ENCODE data around the gene IRX6. TPM values are rescaled to one million over a fixed set of nuclear protein-coding genes. Genes with fewer than 3 reads are reported as not detected.

The IRX6 gene
- polyA plus RNA-seq, 1 donor (not counting 4 experiments of a cell fraction or from before 2014, with no cell fraction given): not detected

DNA sequence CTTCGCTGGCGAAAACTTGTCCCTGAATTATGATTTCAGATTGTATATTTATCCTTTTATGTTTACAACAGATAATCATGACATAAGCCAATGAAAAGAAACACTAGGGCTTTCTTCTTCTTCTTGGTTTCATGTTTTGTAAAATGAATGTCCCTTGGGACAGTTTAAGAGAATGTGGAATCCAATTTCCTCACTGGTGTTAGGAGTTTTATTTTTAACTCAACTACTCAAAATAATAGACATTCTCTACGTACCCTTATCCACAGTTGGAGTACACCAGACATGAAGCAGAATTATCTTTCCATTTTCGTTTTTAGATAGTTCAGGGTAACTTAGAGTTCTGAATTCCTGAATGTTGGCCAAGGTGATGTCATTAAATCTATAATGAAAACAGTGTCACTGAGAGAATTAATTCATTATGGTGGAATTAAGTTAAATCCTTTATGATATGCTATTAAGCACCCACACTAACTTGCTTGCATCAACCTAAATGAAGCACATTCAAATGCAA, 43.4 kb downstream of the IRX6 start:
- Histone ChIP-seq H3K27ac (ENCODE audit: control insufficient read depth, insufficient read depth, low read length) (no peak overlapping the region), H3K36me3 (ENCODE audit: control insufficient read depth in 2 of 2, extremely low read depth in 1 of 2, insufficient read depth in 2 of 2, low read length in 2 of 2) (no peaks in the 10 kb centered on the region), H3K4me1 (ENCODE audit: control insufficient read depth, extremely low read depth, insufficient read depth, low read length) (peaks cover 10% of the 10 kb centered on the region), H4K20me1 (ENCODE audit: control insufficient read depth, extremely low read depth, insufficient read depth, low read length) (no peaks in the 10 kb centered on the region), H3K4me2 (ENCODE audit: control insufficient read depth, extremely low read depth, insufficient read depth, low read depth, low read length) (peak overlapping the region; percentile 43), H3K27me3 (ENCODE audit: control insufficient read depth, extremely low read depth, insufficient read depth, low read length) (peaks cover 4% of the 10 kb centered on the region), H3K9me1 (ENCODE audit: control insufficient read depth, extremely low read depth, insufficient read depth, low read length) (no peaks in the 10 kb centered on the region), H3K4me3 (ENCODE audit: control insufficient read depth in 2 of 3, extremely low read depth in 1 of 3, insufficient read depth in 2 of 3, low read depth in 1 of 3, low read length in 3 of 3) (no peak overlapping the region), H3K9me3 (ENCODE audit: control insufficient read depth, low read depth, low read length) (no peaks in the 10 kb centered on the region), H3K9ac (ENCODE audit: control insufficient read depth, extremely low read depth, insufficient read depth, low read length) (no peak overlapping the region), H3K79me2 (ENCODE audit: control insufficient read depth, insufficient read depth, low read length) (no peaks in the 10 kb centered on the region), H2AFZ (ENCODE audit: control insufficient read depth, low read length) (no peak overlapping the region)
- DNase-seq (ENCODE audit: low read depth, low spot score): no peak
- dilution Hi-C loops (cut with MboI; ENCODE audit: extremely low pct_ligation_motif_present, low sequenced_read_pairs): no loop called here
- peak; percentile 23 for FAIRE-seq
- TF ChIP-seq, protein P1, sequence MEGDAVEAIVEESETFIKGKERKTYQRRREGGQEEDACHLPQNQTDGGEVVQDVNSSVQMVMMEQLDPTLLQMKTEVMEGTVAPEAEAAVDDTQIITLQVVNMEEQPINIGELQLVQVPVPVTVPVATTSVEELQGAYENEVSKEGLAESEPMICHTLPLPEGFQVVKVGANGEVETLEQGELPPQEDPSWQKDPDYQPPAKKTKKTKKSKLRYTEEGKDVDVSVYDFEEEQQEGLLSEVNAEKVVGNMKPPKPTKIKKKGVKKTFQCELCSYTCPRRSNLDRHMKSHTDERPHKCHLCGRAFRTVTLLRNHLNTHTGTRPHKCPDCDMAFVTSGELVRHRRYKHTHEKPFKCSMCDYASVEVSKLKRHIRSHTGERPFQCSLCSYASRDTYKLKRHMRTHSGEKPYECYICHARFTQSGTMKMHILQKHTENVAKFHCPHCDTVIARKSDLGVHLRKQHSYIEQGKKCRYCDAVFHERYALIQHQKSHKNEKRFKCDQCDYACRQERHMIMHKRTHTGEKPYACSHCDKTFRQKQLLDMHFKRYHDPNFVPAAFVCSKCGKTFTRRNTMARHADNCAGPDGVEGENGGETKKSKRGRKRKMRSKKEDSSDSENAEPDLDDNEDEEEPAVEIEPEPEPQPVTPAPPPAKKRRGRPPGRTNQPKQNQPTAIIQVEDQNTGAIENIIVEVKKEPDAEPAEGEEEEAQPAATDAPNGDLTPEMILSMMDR (optimal IDR thresholded peaks at IDR 0.05 in 1 of 3, IDR thresholded peaks at IDR 0.05 in 1 of 3, conservative IDR thresholded peaks at IDR 0.05 in 1 of 3; ENCODE audit: extremely low read depth in 1 of 3, insufficient read depth in 2 of 3, low read length in 3 of 3): no peak
- no peak for TF ChIP-seq EZH2 (IDR thresholded peaks at IDR 0.05; ENCODE audit: low read length)

DNA sequence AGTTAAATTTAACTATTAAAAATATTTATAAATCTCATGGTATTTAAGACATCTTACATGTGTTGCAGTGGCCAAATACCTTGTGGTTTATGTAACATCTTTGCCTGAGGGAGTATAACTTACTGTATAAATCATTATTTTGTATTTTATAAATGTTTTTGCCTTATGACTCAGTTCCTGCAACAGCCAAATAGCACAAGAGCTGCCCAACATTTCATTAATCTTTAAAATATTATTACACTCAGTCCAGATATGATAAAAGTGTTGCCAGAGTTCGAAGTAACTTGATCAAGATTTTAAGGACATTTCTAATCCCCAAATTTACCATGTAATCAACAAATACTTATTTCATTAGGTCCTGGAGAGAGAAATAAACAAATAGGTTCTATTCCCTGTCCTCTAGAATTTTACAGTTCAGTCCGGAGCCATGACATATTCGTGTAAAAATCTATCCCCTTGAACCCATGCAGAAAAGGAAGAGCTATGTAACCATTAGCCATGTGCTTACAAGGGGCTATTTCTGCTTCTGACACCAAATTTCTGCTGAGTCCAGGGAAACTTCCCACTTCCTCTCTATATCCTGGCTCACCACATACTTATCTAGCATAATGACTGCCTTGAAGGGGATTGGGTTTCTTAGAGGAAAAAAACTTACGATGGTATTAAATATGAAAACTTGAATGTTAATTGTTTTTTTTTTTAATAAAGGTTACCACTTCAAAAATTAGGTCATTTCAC, 44.0 kb downstream of the IRX6 start:
- DNase-seq (ENCODE audit: low read depth, low spot score) (peak; percentile 17), FAIRE-seq (no peak)
- Histone ChIP-seq H2AFZ (ENCODE audit: control insufficient read depth, low read length) (peak overlapping the region; percentile 2), H3K27ac (ENCODE audit: control insufficient read depth, insufficient read depth, low read length) (no peak overlapping the region), H3K79me2 (ENCODE audit: control insufficient read depth, insufficient read depth, low read length) (no peaks in the 10 kb centered on the region), H3K9ac (ENCODE audit: control insufficient read depth, extremely low read depth, insufficient read depth, low read length) (no peak overlapping the region), H3K4me2 (ENCODE audit: control insufficient read depth, extremely low read depth, insufficient read depth, low read depth, low read length) (peak overlapping the region; percentile 43), H3K36me3 (ENCODE audit: control insufficient read depth in 2 of 2, extremely low read depth in 1 of 2, insufficient read depth in 2 of 2, low read length in 2 of 2) (no peaks in the 10 kb centered on the region), H3K9me3 (ENCODE audit: control insufficient read depth, low read depth, low read length) (no peaks in the 10 kb centered on the region), H3K27me3 (ENCODE audit: control insufficient read depth, extremely low read depth, insufficient read depth, low read length) (peaks cover 4% of the 10 kb centered on the region), H3K4me1 (ENCODE audit: control insufficient read depth, extremely low read depth, insufficient read depth, low read length) (peaks cover 10% of the 10 kb centered on the region), H3K4me3 (ENCODE audit: control insufficient read depth in 2 of 3, extremely low read depth in 1 of 3, insufficient read depth in 2 of 3, low read depth in 1 of 3, low read length in 3 of 3) (no peak overlapping the region), H3K9me1 (ENCODE audit: control insufficient read depth, extremely low read depth, insufficient read depth, low read length) (no peaks in the 10 kb centered on the region), H4K20me1 (ENCODE audit: control insufficient read depth, extremely low read depth, insufficient read depth, low read length) (no peaks in the 10 kb centered on the region)
- TF ChIP-seq EZH2 (IDR thresholded peaks at IDR 0.05; ENCODE audit: low read length): no peak
- TF ChIP-seq, protein P1 (optimal IDR thresholded peaks at IDR 0.05 in 1 of 3, IDR thresholded peaks at IDR 0.05 in 1 of 3, conservative IDR thresholded peaks at IDR 0.05 in 1 of 3; ENCODE audit: extremely low read depth in 1 of 3, insufficient read depth in 2 of 3, low read length in 3 of 3): no peak
- dilution Hi-C loops (cut with MboI; ENCODE audit: extremely low pct_ligation_motif_present, low sequenced_read_pairs): no loop called here

Data from keratinocyte (primary cell).